Right lung (tissue), 5 donors: ENCODE data around the gene STAG3. TPM values are rescaled to one million over a fixed set of nuclear protein-coding genes. Genes with fewer than 3 reads are reported as not detected.
"Not testable (repeated sequence)": the region's sequence is repeated elsewhere in the genome, so short reads cannot be mapped to it uniquely, and the experiment has no call there.

ENCODE experiments used
- DNase-seq, 2 donors: peaks; one replicate each; pipeline ENCODE4 v3.0.0-alpha.2; 2013
- polyA plus RNA-seq, 5 donors: library from polyadenylated mRNA; unstranded; fragments of 120-200 nt; gene quantifications; one replicate each; pipeline versions ENCODE4 v1.2.1 to v1.2.3, GENCODE V29; 2013; ENCODE audit warnings: inconsistent platforms in 1 of 5, low replicate concordance in 1 of 5; ENCODE audit not compliant: insufficient read length in 5 of 5, insufficient read depth in 1 of 5

The STAG3 gene
- polyA plus RNA-seq, 5 donors: 15.9 to 24.7 (median 21.1) TPM

DNA sequence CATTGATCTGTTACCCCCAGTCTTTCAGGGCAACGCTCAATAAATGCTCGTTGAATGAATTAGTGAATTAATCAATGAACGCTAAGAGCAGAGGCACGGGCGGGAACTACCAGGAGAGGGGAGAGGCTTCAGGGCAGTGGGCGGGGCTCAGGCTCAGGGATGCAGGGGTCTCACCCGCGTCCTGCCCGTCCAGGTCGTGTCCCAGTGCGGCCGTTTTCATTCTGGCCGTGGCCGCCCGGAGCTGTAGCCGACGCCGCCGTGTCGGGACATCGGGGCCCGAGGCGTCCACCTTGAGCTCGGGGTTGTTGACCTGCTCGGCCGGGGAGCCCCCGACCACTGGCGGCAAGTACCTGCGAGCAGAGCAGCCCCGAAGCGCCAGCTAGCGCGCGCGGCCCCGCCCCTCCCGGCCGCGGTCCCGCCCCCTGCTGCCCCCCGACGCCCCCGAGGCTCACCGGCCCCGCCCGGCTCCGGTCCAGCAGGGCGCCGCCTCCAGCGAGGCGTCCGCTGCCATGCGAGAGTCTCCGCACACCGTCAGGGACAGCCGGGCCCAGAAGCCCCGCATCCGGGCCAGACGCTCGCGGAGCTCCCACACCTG lies 6.5 kb upstream of the STAG3 start:
- DNase-seq: no peak

DNA sequence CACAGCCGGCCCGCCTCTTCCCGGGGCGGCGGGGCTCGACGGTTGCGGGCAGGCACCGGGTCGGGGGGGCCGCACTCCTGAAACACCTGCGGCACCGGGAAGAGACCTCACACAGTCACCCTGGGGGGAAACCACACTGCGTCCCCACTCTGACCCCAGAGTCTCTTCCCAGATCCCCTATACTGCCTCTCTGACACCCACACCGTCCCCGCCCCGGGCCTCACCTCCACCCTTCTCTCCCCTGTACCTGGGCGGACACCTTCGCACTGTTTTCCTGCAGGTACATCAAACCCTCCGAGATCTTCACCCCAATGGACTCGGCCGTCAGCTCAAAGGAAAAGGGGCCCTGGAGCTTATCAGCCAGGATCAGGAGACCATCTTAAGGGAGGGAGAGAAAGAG lies 5.9 kb upstream of the STAG3 start:
- no peak for DNase-seq

DNA sequence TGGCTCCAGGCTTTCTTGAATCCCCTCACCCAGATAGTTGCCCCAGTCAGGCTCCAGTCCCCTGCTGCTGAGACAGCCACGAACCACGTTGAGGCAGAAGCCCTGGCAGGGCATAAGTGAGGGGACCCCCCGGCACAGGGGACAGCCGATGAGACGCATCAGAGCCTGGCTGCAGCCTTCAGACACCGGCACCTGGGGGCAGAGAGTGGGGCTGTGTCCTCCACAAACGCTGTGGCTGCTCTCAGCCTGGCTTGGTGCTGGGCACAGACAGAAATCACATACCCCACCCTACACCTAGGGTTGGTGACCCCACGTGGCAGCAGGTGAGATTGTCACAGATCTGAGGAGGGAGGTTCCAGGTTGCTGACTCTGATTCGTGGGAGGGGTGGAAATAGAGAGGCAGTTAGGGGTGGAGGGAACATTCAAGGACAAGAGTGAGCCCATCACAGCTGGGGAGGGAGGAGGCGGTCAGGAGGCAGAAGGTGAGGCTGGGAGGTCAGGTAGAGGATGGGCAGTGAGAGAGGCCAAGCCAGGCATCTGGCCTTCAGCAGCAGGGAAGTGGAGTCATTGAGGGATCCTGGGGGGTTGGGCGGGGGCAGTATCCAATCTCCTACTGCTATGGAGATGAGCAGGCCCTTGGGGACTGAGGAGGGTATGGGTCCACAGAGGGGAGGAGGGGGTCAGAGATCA lies 3.8 kb upstream of the STAG3 start:
- DNase-seq: no peak

DNA sequence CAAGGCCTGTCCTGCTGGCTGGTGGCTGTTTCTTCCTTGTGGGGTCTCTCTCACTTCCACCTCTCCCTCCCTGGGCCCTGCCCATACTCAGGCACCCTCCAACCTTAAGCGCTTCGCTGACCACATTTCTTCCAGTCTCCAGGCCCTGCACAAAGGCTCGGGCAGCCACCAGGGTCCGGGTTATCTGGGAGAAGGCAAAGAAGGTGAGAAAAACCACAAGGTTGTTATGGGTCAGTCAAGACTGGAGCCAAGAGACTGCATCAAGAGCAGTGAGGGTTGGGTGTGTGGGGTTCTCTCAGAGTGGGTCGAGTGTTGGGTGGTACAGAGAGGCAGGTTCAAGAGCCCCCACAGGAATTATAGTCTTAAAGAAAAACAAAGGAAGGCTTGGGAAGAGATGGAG lies 3.1 kb upstream of the STAG3 start:
- no peak for DNase-seq

DNA sequence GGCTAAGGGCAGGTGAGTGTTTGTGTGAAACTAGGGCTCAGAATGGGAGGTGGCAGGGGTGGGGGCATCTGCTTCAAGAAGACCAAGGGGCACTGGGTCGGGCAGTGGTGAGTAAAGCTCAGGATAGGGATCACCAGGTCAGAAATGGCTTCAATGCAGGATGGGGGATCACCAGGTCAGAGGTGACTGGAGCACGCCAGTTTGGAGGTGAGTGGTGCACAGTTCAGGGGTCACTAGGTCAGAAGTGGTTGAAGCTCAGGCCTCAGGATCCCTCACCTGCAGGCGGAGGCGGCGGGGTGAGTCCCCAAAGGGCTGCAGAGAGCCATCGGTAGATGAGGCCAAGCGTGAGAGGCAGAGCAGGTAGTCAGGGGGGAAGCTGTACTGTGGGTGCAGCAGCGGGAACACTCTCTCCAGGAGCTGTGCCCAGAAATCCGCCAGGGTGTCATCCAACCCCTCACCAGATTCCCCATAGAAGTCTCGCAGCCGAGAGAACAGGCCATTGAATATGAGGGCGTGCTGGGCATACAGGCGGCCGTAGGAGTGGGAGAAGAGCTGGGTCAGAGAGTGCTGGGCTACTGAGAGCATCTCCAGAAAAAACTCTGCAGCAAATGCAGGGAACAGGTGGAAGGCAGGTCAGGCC lies 2.3 kb upstream of the STAG3 start:
- DNase-seq: no peak

DNA sequence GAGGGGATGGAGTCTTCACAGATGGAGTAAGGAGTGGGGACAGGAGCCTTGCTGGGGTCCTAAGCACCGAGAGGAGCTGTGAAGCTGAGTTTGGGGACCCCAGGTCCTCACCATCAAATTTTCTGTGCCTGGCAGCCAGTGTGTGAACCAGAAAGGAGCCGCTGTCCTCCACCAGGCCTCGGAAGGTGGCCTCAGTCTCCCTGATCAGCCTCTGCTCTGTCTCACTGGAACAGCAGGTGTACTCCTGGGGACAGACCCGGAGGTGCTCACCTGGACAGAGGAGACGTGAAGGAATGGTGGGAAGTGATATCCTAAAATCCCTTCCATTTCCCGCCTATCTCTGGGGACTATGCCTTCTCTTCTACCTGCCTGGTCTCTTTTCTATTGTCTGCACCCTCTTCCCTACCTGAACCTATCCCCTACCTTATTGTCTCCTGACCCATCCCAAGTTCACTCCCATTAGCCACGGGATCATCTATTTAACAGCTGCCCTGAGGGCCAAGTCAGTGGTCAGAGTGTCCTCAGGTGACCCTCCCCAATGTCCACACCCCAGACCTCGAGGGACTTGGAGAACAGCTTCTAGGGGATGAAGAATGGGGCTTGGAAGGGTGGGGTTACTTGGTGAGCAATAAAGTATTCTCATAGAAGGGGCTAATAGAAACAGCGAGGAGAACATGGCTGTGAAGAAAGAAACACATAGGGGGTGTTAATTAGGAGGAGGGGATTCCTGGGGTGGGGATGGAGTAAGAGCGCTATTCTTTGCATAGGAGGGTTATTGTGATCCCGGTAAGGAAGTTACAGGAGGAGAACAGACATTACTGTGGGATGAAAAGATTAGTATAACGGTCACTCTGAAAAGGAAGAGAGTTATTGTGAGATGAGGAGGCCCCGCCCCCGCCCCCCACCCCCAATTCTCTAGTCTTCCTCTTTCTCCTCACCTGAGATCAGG lies 1.3 kb upstream of the STAG3 start:
- DNase-seq: no peak

DNA sequence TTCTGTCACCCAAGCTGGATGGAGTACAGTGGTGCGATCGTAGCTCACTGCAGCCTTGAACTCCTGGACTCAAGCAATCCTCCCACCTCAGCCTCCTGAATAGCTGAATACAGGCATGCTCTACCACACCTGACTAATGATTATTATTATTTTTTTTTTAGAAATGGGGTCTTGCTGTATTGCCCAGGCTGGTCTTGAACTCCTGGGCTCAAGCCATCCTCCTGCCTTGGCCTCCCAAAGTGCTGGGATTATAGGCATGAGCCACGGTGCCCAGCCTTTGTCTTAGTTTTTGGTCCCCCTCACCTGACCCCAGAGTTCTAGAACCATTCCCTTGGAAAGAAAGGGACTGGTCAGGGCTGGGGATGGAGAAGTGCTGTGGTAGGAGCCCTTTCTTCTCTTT lies 2.4 kb downstream of the STAG3 start:
- DNase-seq: not testable (repeated sequence)

DNA sequence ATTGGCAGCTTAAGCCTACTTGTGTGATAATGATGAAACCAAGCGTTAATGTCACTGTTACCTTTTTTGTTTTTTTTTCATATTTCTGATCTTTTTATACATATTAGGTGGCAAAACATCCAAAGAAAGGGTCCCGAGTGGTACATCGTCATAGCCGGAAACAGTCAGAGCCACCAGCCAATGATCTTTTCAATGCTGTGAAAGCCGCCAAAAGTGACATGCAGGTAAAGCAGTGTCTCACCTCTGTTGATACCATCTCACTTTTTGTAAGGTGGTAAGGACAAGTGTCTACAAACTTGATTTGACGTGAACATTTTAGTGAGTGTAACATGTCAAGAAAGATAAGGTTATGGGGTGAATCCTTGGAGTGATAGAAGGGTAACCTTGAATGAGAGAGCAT lies 4.9 kb downstream of the STAG3 start:
- DNase-seq: not testable (repeated sequence)

DNA sequence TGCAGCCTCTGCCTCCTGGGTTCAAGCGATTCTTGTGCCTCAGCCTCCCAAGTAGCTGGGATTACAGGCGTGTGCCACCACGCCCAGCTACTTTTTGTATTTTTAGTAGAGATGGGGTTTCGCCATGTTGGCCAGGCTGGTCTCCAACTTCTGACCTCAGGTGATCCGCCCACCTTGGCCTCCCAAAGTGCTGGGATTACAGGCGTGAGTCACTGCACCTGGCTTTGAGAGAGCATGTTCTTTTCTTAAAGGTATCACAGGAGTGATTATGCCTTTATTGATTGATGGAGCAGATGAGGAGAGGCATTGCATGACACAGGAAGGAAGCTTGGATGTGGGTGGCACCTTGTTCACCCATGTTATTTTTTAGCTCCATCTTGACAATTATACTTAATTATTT lies 5.4 kb downstream of the STAG3 start:
- DNase-seq: not testable (repeated sequence)

DNA sequence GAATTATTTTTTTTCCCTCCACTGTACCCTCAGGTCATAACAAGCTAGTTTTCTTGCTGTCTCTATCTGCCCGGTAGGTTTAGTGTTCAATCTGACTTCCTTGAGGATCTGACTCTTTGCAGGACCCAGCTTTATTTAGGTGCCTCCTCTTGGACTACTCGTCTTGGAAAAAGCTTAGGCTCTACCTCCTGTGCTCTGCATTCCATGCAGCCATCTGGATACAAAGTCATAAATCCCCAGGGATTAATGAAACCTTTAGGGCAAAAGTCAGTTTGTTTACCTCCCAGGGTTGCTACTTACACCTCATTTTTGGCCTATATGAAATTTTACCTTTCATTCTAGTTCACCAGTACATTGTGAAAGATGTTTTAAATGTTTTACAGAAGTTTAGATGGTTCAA lies 8.0 kb downstream of the STAG3 start:
- DNase-seq: no peak

DNA sequence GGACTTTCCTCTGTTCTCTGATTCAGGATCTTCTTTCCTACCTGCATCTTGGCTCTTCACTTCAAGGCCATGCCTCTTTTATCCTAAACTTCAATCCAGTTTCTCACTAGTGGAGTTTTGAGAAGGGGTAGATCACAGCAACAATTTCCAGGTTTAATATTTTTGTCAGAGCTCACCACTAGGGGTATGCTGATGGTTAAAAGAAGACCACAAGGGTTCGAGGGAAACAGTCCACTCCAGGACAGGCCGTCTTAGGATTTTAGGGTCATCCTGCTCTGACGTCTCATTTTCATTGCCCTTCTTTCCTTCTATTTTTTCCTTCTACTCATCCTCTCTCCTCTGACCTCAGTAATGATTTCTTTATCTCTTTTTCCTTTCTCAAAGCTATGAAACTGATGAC lies 11.3 kb downstream of the STAG3 start:
- DNase-seq: no peak

DNA sequence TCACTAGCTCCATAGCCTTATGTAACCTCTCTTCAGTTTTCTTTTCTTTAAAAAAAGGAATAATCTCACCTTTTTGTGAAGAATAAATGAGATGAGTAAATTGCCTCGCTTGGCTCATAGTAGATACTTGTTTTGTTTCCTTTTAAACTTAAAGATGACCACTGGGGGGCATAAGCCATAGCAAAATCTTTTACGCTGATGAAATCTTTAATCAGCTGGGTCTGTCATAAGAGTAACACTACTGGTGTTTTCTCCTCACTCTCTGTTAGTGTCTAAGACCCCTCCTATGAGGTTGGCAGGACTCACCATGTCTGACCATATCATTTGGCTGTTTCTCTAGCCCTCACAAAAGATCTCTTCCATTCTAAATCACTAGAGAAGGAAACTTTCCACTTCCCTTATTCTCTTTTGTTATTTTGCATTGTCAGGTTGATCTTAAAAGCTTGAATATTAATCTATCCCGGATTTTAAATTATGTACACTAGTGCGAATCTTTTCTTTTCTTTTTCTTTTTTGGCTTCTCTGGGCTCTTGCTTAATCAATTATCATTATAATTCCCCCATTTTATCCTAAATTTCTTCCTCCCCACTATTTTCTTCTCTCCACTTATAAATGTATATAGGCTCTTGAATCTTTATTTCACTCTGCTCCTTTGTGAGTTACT lies 12.5 kb downstream of the STAG3 start:
- no peak for DNase-seq

DNA sequence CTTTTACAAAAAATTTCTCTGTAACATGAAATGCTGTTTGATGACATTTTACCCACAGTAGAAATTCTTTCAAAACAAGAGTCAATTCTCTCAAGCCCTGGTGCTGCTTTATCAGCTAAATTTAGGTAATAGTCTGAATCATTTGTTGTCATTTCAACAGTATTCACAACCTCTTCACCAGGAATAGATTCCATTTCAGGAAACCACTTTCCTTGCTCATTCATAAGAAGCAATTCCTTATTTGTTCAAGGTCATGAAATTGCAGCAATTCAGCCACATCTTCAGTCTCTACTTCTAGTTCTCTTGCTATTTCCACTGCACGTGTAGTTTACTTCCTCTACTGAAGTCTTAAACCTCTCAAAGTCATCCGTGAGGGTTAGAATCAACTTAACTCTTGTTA lies 14.1 kb downstream of the STAG3 start:
- no peak for DNase-seq

DNA sequence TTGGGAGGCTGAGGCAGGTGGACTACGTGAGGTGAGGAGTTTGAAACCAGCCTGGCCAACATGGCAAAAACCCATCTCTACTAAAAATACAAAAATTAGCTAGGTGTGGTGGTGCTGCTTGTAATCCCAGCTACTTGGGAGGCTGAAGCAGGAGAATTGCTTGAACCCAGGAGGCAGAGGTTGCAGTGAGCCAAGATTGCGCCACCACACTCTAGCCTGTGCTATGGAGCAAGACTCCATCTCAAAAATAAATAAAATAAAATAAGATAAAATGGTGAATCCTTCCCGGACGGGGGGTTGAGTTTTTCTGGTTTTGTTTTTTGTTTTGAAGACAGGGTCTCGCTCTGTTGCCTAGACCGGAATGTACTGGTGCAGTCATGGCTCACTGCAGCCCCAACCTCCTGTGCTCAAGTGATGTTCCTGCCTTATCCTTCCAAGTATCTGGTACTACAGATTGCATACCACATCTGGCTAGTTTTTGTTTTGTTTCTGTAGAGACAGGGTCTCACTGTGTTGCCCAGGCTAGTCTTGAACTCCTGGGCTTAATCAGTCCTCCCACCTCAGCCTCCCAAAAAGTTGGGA lies 14.7 kb downstream of the STAG3 start:
- DNase-seq: not testable (repeated sequence)

DNA sequence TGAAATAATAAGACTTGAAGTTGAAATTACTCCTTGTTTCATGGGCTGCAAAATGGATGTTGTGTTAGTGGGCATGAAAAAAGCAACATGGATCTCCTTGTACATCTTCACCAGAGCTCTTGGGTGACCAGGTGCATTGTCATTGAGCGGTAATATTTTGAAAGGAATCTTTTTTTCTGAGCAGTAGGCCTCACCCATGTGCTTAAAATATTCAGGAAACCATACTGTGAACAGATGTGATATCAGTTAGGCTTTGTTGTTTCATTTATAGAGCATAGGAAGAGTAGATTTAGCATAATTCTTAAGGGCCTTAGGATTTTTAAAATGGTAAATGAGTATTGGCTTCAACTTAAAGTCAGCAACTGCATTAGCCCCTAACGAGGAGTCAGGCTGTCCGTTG lies 15.3 kb downstream of the STAG3 start:
- no peak for DNase-seq

DNA sequence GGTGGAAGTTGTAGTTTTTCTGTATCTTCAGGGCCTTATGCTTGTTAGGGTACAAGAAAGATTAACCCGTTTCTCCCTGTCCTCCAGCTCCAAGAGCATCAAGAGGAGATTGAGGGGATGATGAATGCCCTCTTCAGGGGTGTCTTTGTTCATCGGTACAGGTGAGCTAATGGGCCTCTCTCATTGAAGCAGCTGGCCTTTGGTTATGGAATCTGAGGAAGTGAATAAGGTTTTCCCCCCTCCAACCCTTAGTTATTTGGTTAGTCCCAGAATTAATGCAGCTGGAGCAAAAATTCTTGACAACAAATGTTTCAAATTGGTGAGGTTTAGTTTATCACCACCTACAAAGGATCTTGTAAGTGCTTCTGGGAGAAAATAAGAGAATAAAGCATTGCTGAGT lies 17.5 kb downstream of the STAG3 start:
- no peak for DNase-seq

DNA sequence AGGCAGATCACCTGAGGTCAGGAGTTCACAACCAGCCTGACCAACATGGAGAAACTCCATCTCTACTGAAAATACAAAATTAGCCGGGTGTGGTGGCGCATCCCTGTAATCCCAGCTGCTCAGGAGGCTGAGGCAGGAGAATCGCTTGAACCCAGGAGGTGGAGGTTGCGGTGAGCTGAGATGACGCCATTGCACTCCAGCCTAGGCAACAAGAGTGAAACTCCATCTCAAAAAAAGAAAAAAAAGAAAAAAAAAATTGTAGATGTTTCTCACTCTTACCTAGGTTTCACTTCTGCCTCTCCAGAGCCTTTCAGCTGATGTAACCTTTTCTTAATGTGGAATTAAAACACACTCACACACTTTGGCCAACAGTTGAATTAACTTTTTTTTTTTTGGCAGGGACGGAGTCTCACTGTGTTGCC lies 18.2 kb downstream of the STAG3 start:
- not testable (repeated sequence) for DNase-seq

DNA sequence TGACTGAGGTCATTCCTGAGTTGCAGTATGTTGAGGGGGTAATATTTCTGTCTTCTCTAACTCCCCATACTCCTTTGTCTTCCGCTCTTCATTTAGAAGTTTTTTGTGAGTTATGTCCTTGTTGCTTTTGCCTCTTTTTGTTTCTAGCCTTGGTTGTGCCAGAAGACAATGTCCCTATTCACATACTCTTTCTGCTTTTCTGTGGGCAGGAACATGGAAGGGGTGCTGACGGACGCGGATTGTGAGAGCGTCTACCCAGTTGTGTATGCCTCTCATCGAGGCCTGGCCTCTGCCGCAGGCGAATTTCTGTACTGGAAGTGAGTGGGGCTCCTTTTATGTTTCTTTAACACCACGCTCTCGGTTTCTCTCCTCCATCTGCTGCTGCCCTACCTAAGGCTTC lies 20.5 kb downstream of the STAG3 start:
- no peak for DNase-seq

DNA sequence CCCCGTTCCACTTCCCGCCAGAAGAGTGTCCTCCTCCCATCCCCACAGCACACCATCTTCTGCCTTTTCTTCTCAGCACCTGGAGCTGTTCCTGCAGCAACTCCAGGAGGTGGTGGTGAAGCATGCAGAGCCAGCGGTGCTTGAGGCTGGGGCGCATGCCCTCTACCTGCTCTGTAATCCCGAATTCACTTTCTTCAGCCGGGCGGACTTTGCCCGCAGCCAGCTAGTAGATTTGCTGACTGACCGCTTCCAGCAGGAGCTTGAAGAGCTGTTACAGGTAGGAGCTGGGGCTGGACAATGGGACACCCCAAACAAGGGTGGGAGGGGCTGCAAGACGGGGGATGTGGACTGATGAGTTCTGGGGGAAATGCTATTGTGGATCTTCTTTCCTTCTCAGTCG lies 23.0 kb downstream of the STAG3 start:
- no peak for DNase-seq

DNA sequence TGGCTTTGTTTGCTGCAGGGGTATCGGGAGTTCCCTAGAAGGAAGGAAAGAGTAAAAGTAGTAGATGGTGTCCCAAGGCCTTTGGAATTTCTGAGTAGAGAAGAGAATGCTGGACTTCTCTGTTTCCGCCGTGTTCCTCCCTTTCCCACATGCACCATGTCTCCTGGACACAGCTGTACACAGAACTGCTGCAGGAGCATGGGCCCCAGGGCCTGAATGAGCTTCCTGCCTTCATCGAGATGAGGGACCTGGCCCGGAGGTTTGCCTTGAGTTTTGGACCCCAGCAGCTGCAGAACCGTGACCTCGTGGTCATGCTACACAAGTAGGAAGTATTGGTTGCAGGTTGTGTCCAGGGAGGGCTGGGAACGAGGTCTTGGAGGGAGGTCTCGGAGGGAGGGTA lies 26.7 kb downstream of the STAG3 start:
- DNase-seq: no peak

DNA sequence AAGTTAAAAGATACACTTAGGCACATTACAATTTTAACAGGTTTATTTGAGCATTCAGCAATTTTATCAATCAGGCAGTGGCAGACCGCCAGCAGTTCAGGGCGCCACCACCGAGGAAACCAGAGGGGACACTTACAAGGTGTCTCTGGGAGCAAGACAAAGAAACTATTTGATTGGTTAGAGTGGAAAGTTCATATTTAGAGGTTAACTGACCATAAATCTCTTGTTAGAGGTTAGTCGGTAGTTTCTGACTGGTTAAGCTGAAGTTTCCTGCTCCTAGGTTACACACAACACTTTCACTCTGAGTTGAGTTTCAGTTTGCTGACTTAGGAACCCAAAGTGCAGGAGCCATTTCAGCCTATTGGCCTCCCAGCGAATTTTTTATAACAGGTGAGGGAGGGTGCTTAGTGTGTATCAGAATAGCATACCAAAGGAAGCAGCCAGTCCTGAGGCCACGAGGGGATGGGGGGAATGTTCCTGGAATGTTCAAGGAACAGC lies 31.2 kb downstream of the STAG3 start:
- no peak for DNase-seq
